Karpas-422 (cell line): ENCODE measurements around the gene ARL4C. TPM values are rescaled to one million over a fixed set of nuclear protein-coding genes. Genes with fewer than 3 reads are reported as not detected.

Source experiments
- DNase-seq: peaks from one replicate; pipeline ENCODE4 v3.0.0-alpha.2; 2015
- H2AFZ ChIP-seq: fragments of 200-600 bp; sonication (generic); 2 replicates; pipeline ENCODE4 v1.6.1; 2014; ENCODE audit warnings: antibody characterized with exemption, low read length, mixed read lengths
- H3K27ac ChIP-seq: fragments of 200-600 bp; sonication (generic); 2 replicates; pipeline ENCODE4 v1.5.1; 2014; ENCODE audit warnings: mild to moderate bottlenecking, low read length, moderate library complexity
- H3K27me3 ChIP-seq: fragments of 200-600 bp; sonication (generic); 2 replicates; pipeline ENCODE4 v1.6.1; 2014; ENCODE audit warnings: low read length, mixed read lengths
- H3K36me3 ChIP-seq: fragments of 200-600 bp; sonication (generic); 2 replicates; pipeline ENCODE4 v1.6.1; 2014; ENCODE audit warnings: low read length, mixed read lengths; ENCODE audit not compliant: insufficient read depth
- H3K4me1 ChIP-seq: fragments of 200-600 bp; sonication (generic); 2 replicates; pipeline ENCODE4 v1.6.1; 2014; ENCODE audit warnings: mild to moderate bottlenecking, low read length, mixed read lengths
- H3K4me2 ChIP-seq: fragments of 200-600 bp; sonication (generic); 2 replicates; pipeline ENCODE4 v1.6.1; 2014; ENCODE audit warnings: low read length, low read depth, mild to moderate bottlenecking; ENCODE audit not compliant: poor library complexity, severe bottlenecking
- H3K4me3 ChIP-seq: fragments of 200-600 bp; sonication (generic); 2 replicates; pipeline ENCODE4 v1.5.1; 2014; ENCODE audit warnings: mild to moderate bottlenecking, antibody characterized with exemption, low read length, mixed read lengths
- H3K79me2 ChIP-seq: fragments of 200-600 bp; sonication (generic); 2 replicates; pipeline ENCODE4 v1.6.1; 2014; ENCODE audit warnings: mild to moderate bottlenecking, low read length, mixed read lengths
- H3K9ac ChIP-seq: fragments of 200-600 bp; sonication (generic); 2 replicates; pipeline ENCODE4 v1.6.0; 2014; ENCODE audit warnings: low read length
- H3K9me2 ChIP-seq: fragments of 200-600 bp; sonication (generic), shearing (Covaris generic); replicated peaks from 2 replicates; pipeline ENCODE4 v1.6.0; 2014; ENCODE audit warnings: mild to moderate bottlenecking, low read length, moderate library complexity; ENCODE audit not compliant: insufficient read depth
- H3K9me3 ChIP-seq: fragments of 300-700, 200-600 bp; sonication (generic); 2 replicates; pipeline ENCODE4 v1.6.1; 2014; ENCODE audit warnings: low read length, mixed read lengths
- H4K20me1 ChIP-seq: fragments of 200-600 bp; sonication (generic); 2 replicates; pipeline ENCODE4 v1.6.1; 2014; ENCODE audit warnings: mild to moderate bottlenecking, antibody characterized with exemption, low read length, low read depth; ENCODE audit not compliant: insufficient read depth
- total RNA-seq: library from RNA; depleted of rRNA; stranded (reverse); fragments of >200 nt; shearing (Covaris generic); gene quantifications from 2 replicates; pipeline ENCODE4 v1.2.3, GENCODE V29; 2014; ENCODE audit warnings: low replicate concordance

Gene ARL4C
- total RNA-seq, 1 experiment from 2014 or later, result not detected

- Histone ChIP-seq H2AFZ (no peak overlapping the region), H3K36me3 (no peaks in the 10 kb centered on the region), H4K20me1 (no peaks in the 10 kb centered on the region)
Observed at GRCh38 chr2:234451242-234451641, 45.6 kb downstream of the ARL4C start.

GRCh38 chr2:234450431-234451124 lies 46.3 kb downstream of the ARL4C start:
- no peak overlapping the region for H3K4me2 ChIP-seq
- H3K9me2 ChIP-seq, result no peaks in the 10 kb centered on the region
- H3K27ac ChIP-seq, result no peak overlapping the region
- no peak overlapping the region for H2AFZ ChIP-seq
- no peak overlapping the region for H3K9ac ChIP-seq
- H3K79me2 ChIP-seq, result no peaks in the 10 kb centered on the region
- H3K9me3 ChIP-seq, result no peaks in the 10 kb centered on the region
- no peak overlapping the region for H3K4me3 ChIP-seq
- no peaks in the 10 kb centered on the region for H4K20me1 ChIP-seq
- no peak for DNase-seq
- no peaks in the 10 kb centered on the region for H3K27me3 ChIP-seq
- no peaks in the 10 kb centered on the region for H3K36me3 ChIP-seq
- peaks cover 7% of the 10 kb centered on the region for H3K4me1 ChIP-seq

More at GRCh38 chr2:234451242-234451641, 45.6 kb downstream of the ARL4C start:
- Histone ChIP-seq H3K27ac (no peak overlapping the region), H3K27me3 (no peaks in the 10 kb centered on the region), H3K9ac (no peak overlapping the region), H3K9me2 (no peaks in the 10 kb centered on the region), H3K79me2 (no peaks in the 10 kb centered on the region), H3K4me3 (no peak overlapping the region), H3K4me1 (peaks cover 6% of the 10 kb centered on the region), H3K4me2 (no peak overlapping the region), H3K9me3 (no peaks in the 10 kb centered on the region)
- DNase-seq, result no peak

- DNase-seq, result no peak
- H3K79me2 ChIP-seq, result no peaks in the 10 kb centered on the region
- H2AFZ ChIP-seq, result no peak overlapping the region
- H3K4me2 ChIP-seq, result no peak overlapping the region
- no peak overlapping the region for H3K27ac ChIP-seq
- H3K36me3 ChIP-seq, result no peaks in the 10 kb centered on the region
- no peaks in the 10 kb centered on the region for H4K20me1 ChIP-seq
- H3K4me3 ChIP-seq, result no peak overlapping the region
- no peaks in the 10 kb centered on the region for H3K9me2 ChIP-seq
- no peaks in the 10 kb centered on the region for H3K27me3 ChIP-seq
- peaks cover 7% of the 10 kb centered on the region for H3K4me1 ChIP-seq
- no peak overlapping the region for H3K9ac ChIP-seq
- H3K9me3 ChIP-seq, result no peaks in the 10 kb centered on the region
Observed at GRCh38 chr2:234448506-234449184, 48.2 kb downstream of the ARL4C start.

- H4K20me1 ChIP-seq, result no peaks in the 10 kb centered on the region
- no peaks in the 10 kb centered on the region for H3K36me3 ChIP-seq
- no peaks in the 10 kb centered on the region for H3K27me3 ChIP-seq
- DNase-seq, result no peak
- H3K4me1 ChIP-seq, result peaks cover 7% of the 10 kb centered on the region
- no peaks in the 10 kb centered on the region for H3K79me2 ChIP-seq
- no peak overlapping the region for H3K9ac ChIP-seq
- no peaks in the 10 kb centered on the region for H3K9me2 ChIP-seq
- H3K4me3 ChIP-seq, result no peak overlapping the region
- no peaks in the 10 kb centered on the region for H3K9me3 ChIP-seq
- H3K4me2 ChIP-seq, result no peak overlapping the region
- no peak overlapping the region for H3K27ac ChIP-seq
- no peak overlapping the region for H2AFZ ChIP-seq
Observed at GRCh38 chr2:234447963-234448362, 48.9 kb downstream of the ARL4C start.

- H3K9ac ChIP-seq, result no peak overlapping the region
- H3K9me3 ChIP-seq, result no peaks in the 10 kb centered on the region
- no peaks in the 10 kb centered on the region for H3K9me2 ChIP-seq
- H3K4me3 ChIP-seq, result no peak overlapping the region
- H3K4me1 ChIP-seq, result peaks cover 7% of the 10 kb centered on the region
- no peaks in the 10 kb centered on the region for H4K20me1 ChIP-seq
- no peaks in the 10 kb centered on the region for H3K36me3 ChIP-seq
- H3K79me2 ChIP-seq, result no peaks in the 10 kb centered on the region
- no peak overlapping the region for H3K4me2 ChIP-seq
- H3K27me3 ChIP-seq, result no peaks in the 10 kb centered on the region
- H3K27ac ChIP-seq, result no peak overlapping the region
- DNase-seq, result no peak
- no peak overlapping the region for H2AFZ ChIP-seq
Observed at GRCh38 chr2:234447189-234447588, 49.7 kb downstream of the ARL4C start.

- H3K27me3 ChIP-seq, result no peaks in the 10 kb centered on the region
- H3K36me3 ChIP-seq, result no peaks in the 10 kb centered on the region
- no peak overlapping the region for H3K27ac ChIP-seq
- H3K79me2 ChIP-seq, result no peaks in the 10 kb centered on the region
- peaks cover 7% of the 10 kb centered on the region for H3K4me1 ChIP-seq
- no peak overlapping the region for H3K4me3 ChIP-seq
- H3K4me2 ChIP-seq, result no peak overlapping the region
- no peaks in the 10 kb centered on the region for H4K20me1 ChIP-seq
- H3K9me2 ChIP-seq, result no peaks in the 10 kb centered on the region
- DNase-seq, result peak; percentile 59
- H2AFZ ChIP-seq, result peak overlapping the region; percentile 63; the same call in 1 of the 2 replicates
- H3K9me3 ChIP-seq, result no peaks in the 10 kb centered on the region
- H3K9ac ChIP-seq, result no peak overlapping the region
Observed at GRCh38 chr2:234446404-234447076, 50.3 kb downstream of the ARL4C start.

GRCh38 chr2:234444893-234445292 lies 52.0 kb downstream of the ARL4C start:
- H3K4me2 ChIP-seq, result no peak overlapping the region
- H3K4me1 ChIP-seq, result peaks cover 7% of the 10 kb centered on the region
- H3K36me3 ChIP-seq, result no peaks in the 10 kb centered on the region
- H3K9me2 ChIP-seq, result no peaks in the 10 kb centered on the region
- H3K9me3 ChIP-seq, result no peaks in the 10 kb centered on the region
- H3K4me3 ChIP-seq, result no peak overlapping the region
- no peaks in the 10 kb centered on the region for H3K27me3 ChIP-seq
- no peaks in the 10 kb centered on the region for H4K20me1 ChIP-seq
- no peak overlapping the region for H3K27ac ChIP-seq
- DNase-seq, result peak; percentile 35
- H3K79me2 ChIP-seq, result no peaks in the 10 kb centered on the region
- no peak overlapping the region; the same call in 1 of the 2 replicates for H2AFZ ChIP-seq
- no peak overlapping the region for H3K9ac ChIP-seq

- peaks cover 7% of the 10 kb centered on the region for H3K4me1 ChIP-seq
- no peak overlapping the region for H2AFZ ChIP-seq
Observed at GRCh38 chr2:234444242-234444730, 52.6 kb downstream of the ARL4C start.

More at GRCh38 chr2:234444242-234444730, 52.6 kb downstream of the ARL4C start:
- H3K27ac ChIP-seq, result no peak overlapping the region
- no peaks in the 10 kb centered on the region for H3K9me3 ChIP-seq
- H4K20me1 ChIP-seq, result no peaks in the 10 kb centered on the region
- no peak overlapping the region for H3K4me2 ChIP-seq
- DNase-seq, result peak; percentile 20
- H3K27me3 ChIP-seq, result no peaks in the 10 kb centered on the region
- H3K4me3 ChIP-seq, result no peak overlapping the region
- H3K36me3 ChIP-seq, result no peaks in the 10 kb centered on the region
- no peaks in the 10 kb centered on the region for H3K79me2 ChIP-seq
- H3K9ac ChIP-seq, result no peak overlapping the region
- no peaks in the 10 kb centered on the region for H3K9me2 ChIP-seq
